Activated CD8-positive, alpha-beta T cell treated with anti-CD3 and anti-CD28 coated beads for 36 hours (primary cell): ENCODE data around the gene FKBP3. TPM values are rescaled to one million over a fixed set of nuclear protein-coding genes. Genes with fewer than 3 reads are reported as not detected.

Source experiments
- ATAC-seq: fragments of 200-7000 bp; cut with Tn5 transposase; one replicate; pipeline ENCODE4 v1.10.0; 2021; ENCODE audit warnings: mild to moderate bottlenecking, moderate library complexity
- CTCF ChIA-PET: fragments of 350-600 bp; sonication (Branson Sonifier 250); formaldehyde crosslinking; loops from one replicate; lab custom pipeline; 2021; ENCODE audit warnings: antibody characterized with exemption; lab: Charles Lee
- POLR2A ChIA-PET: fragments of 350-600 bp; sonication (Branson Sonifier 250); formaldehyde crosslinking; loops from one replicate; lab custom pipeline; 2021; ENCODE audit warnings: antibody characterized with exemption; lab: Charles Lee
- DNase-seq: peaks from one replicate; pipeline ENCODE4 v3.0.0-alpha.2; 2020
- H3K27ac Mint-ChIP-seq: one replicate; pipeline ENCODE4 v1.8.0; 2021; ENCODE audit warnings: mild to moderate bottlenecking, mixed read lengths
- H3K27me3 Mint-ChIP-seq: one replicate; pipeline ENCODE4 v1.8.0; 2021; ENCODE audit warnings: mixed read lengths
- H3K36me3 Mint-ChIP-seq: one replicate; pipeline ENCODE4 v1.8.0; 2021; ENCODE audit warnings: low read depth, mixed read lengths
- H3K4me1 Mint-ChIP-seq: one replicate; pipeline ENCODE4 v1.8.0; 2021; ENCODE audit warnings: low read depth, mixed read lengths
- H3K4me3 Mint-ChIP-seq: one replicate; pipeline ENCODE4 v1.8.0; 2021; ENCODE audit warnings: mild to moderate bottlenecking, moderate library complexity, mixed read lengths
- H3K9me3 Mint-ChIP-seq: one replicate; pipeline ENCODE4 v1.8.0; 2021; ENCODE audit warnings: mixed read lengths
- CTCF ChIP-seq: fragments of 200-600 bp; IDR thresholded peaks from one replicate; pipeline ENCODE4 v1.8.0; 2022; ENCODE audit warnings: antibody characterized with exemption, mild to moderate bottlenecking
- intact Hi-C: fragments of 100-400 bp; cut with micrococcal nuclease; formaldehyde crosslinking; loops from one replicate; pipeline ENCODE4 v1.10.0; 2022
- total RNA-seq, 2 experiments: library from RNA; stranded (reverse); gene quantifications; one replicate each; pipeline ENCODE4 v1.2.3, GENCODE V29; 2021

Gene FKBP3
- total RNA-seq, 2 experiments from 2014 or later = 65.6 to 66.4 TPM

- no peak overlapping the region for H3K4me3 Mint-ChIP-seq
- CTCF ChIA-PET = no interaction called here
- POLR2A ChIA-PET = no interaction called here
- no peaks in the 10 kb centered on the region for H3K27me3 Mint-ChIP-seq
- H3K36me3 Mint-ChIP-seq = peaks cover 53% of the 10 kb centered on the region
- H3K4me1 Mint-ChIP-seq = peaks cover 3% of the 10 kb centered on the region
- intact Hi-C loops = no loop called here
- ATAC-seq (no peak), DNase-seq (no peak)
- TF ChIP-seq CTCF = no peak
- no peaks in the 10 kb centered on the region for H3K9me3 Mint-ChIP-seq
- H3K27ac Mint-ChIP-seq = no peak overlapping the region
Measured at GRCh38 chr14:45120096-45120495, 14.2 kb downstream of the FKBP3 start.

GRCh38 chr14:45118594-45118993 is 15.7 kb downstream of the FKBP3 start:
- H3K27me3 Mint-ChIP-seq = no peaks in the 10 kb centered on the region
- no peak for TF ChIP-seq CTCF
- CTCF ChIA-PET = interaction anchor here (0.9 to 1.2 kb wide), 2 partner anchors 12 to 222 kb away, joined by 3 read pairs; a partner anchor contains a TSS
- intact Hi-C loops = no loop called here
- H3K36me3 Mint-ChIP-seq = peaks cover 49% of the 10 kb centered on the region
- no peak overlapping the region for H3K4me3 Mint-ChIP-seq
- H3K4me1 Mint-ChIP-seq = peaks cover 12% of the 10 kb centered on the region
- peak overlapping the region; percentile 30 for H3K27ac Mint-ChIP-seq
- no peak for DNase-seq
- ATAC-seq = no peak
- POLR2A ChIA-PET = no interaction called here
- H3K9me3 Mint-ChIP-seq = no peaks in the 10 kb centered on the region

- no peak for TF ChIP-seq CTCF
- ATAC-seq = peak; percentile 77
- H3K4me1 Mint-ChIP-seq = peaks cover 19% of the 10 kb centered on the region
- ChIA-PET POLR2A (interaction anchor here (0.9 to 1.4 kb wide), 3 partner anchors 30 to 153 kb away, joined by 3 to 4 read pairs (median 4); partner anchors contain the start of gene MIS18BP1), CTCF (interaction anchor here (1.2 kb wide), 1 partner anchor 19 kb away, joined by 3 read pairs; no protein-coding TSS in a partner anchor)
- no peaks in the 10 kb centered on the region for H3K9me3 Mint-ChIP-seq
- peaks cover 51% of the 10 kb centered on the region for H3K36me3 Mint-ChIP-seq
- peak overlapping the region; percentile 80 for H3K27ac Mint-ChIP-seq
- DNase-seq = no peak
- intact Hi-C loops = no loop called here
- H3K27me3 Mint-ChIP-seq = no peaks in the 10 kb centered on the region
- no peak overlapping the region for H3K4me3 Mint-ChIP-seq
Measured at GRCh38 chr14:45114327-45114726, 20.0 kb downstream of the FKBP3 start.

GRCh38 chr14:45112896-45113781 is 21.1 kb downstream of the FKBP3 start:
- peak; percentile 50 for ATAC-seq
- Mint-ChIP-seq H3K27me3 (no peaks in the 10 kb centered on the region), H3K36me3 (peaks cover 53% of the 10 kb centered on the region), H3K9me3 (no peaks in the 10 kb centered on the region), H3K4me1 (peaks cover 23% of the 10 kb centered on the region), H3K4me3 (no peak overlapping the region), H3K27ac (peak overlapping the region; percentile 85)
- intact Hi-C loops = no loop called here
- POLR2A ChIA-PET = interaction anchor here (1.0 to 1.4 kb wide), 2 partner anchors 23 to 139 kb away, joined by 3 to 4 read pairs; partner anchors contain the start of genes FANCM and MIS18BP1
- TF ChIP-seq CTCF = no peak
- no peak for DNase-seq
- CTCF ChIA-PET = no interaction called here

- H3K36me3 Mint-ChIP-seq = peaks cover 48% of the 10 kb centered on the region
- POLR2A ChIA-PET = no interaction called here
- H3K4me3 Mint-ChIP-seq = no peak overlapping the region
- H3K4me1 Mint-ChIP-seq = peaks cover 6% of the 10 kb centered on the region
- no peaks in the 10 kb centered on the region for H3K9me3 Mint-ChIP-seq
- no peak for TF ChIP-seq CTCF
- H3K27me3 Mint-ChIP-seq = no peaks in the 10 kb centered on the region
- CTCF ChIA-PET = interaction anchor here (1.0 kb wide), 1 partner anchor 9 kb away, joined by 4 read pairs; no protein-coding TSS in a partner anchor
- DNase-seq = no peak
- no peak for ATAC-seq
- H3K27ac Mint-ChIP-seq = no peak overlapping the region
- intact Hi-C loops = no loop called here
Measured at GRCh38 chr14:45104561-45104960, 29.7 kb downstream of the FKBP3 start.
